Esophagus muscularis mucosa (tissue), 4 donors: ENCODE data around the gene TSTD2. TPM values are rescaled to one million over a fixed set of nuclear protein-coding genes. Genes with fewer than 3 reads are reported as not detected.

Experiments
- DNase-seq: peaks from one replicate; pipeline ENCODE4 v3.0.0-alpha.2; 2017; ENCODE audit errors: extremely low spot score
- H3K27ac ChIP-seq, 4 donors: fragments of 200-600 bp; sonication (generic); replicated peaks in 1 of 4; 1 replicate in 3 of 4; 2 replicates in 1 of 4; pipeline ENCODE4 v1.5.1; 2016 to 2019; ENCODE audit warnings: mild to moderate bottlenecking in 1 of 4
- H3K27me3 ChIP-seq, 4 donors: fragments of 200-600 bp; sonication (generic); one replicate each; pipeline versions ENCODE4 v1.5.1 to v1.6.0; 2016 to 2019
- H3K36me3 ChIP-seq, 4 donors: fragments of 200-600 bp; sonication (generic); one replicate each; pipeline ENCODE4 v1.5.1; 2016 to 2019
- H3K4me1 ChIP-seq, 4 donors: fragments of 200-600 bp; sonication (generic); one replicate each; pipeline ENCODE4 v1.5.1; 2016 to 2019
- H3K4me3 ChIP-seq, 4 donors: fragments of 200-600 bp; sonication (generic); 1 replicate in 2 of 4; 2 replicates in 2 of 4; pipeline ENCODE4 v1.5.1; 2016 to 2019; ENCODE audit warnings: mild to moderate bottlenecking in 4 of 4, moderate library complexity in 1 of 4
- H3K9me3 ChIP-seq, 4 donors: fragments of 200-600 bp; sonication (generic); 1 replicate in 3 of 4; 2 replicates in 1 of 4; pipeline ENCODE4 v1.5.1; 2016 to 2019
- EP300 ChIP-seq: sonication (generic); formaldehyde crosslinking; IDR thresholded peaks from one replicate; pipeline ENCODE4 v1.6.1; 2017; ENCODE audit warnings: antibody characterized with exemption
- POLR2A ChIP-seq: fragments of 450-650 bp; IDR thresholded peaks from one replicate; pipeline ENCODE4 v1.6.1; 2017; ENCODE audit warnings: antibody characterized with exemption, moderate library complexity, mild to moderate bottlenecking, low read depth
- POLR2AphosphoS5 ChIP-seq, 2 donors: sonication (generic); formaldehyde crosslinking; IDR thresholded peaks; one replicate each; pipeline ENCODE4 v1.6.1; 2017; ENCODE audit warnings: antibody characterized with exemption in 2 of 2
- WGBS: methylation state at CpG from one replicate; pipeline ENCODE4 v1.1.5; 2018; 5-methylcytosine and 5-hydroxymethylcytosine counted together
- intact Hi-C: fragments of 100-400 bp; cut with DNase I; formaldehyde crosslinking; loops from one replicate; pipeline ENCODE4 v1.15.1; 2023
- total RNA-seq, 4 donors: library from RNA; depleted of rRNA; stranded (reverse); fragments of >200 nt; gene quantifications; one replicate each; pipeline versions ENCODE4 v1.1.0 to v1.2.1, GENCODE V29; 2016
- TF ChIP-seq, protein P1 (sequence below), 3 experiments: fragments of 200-600 bp in 2 of 3; fragments of 450-650 bp in 1 of 3; sonication (generic) in 2 of 3; IDR thresholded peaks; one replicate each; pipeline ENCODE4 v1.5.1; 2017 to 2019; ENCODE audit warnings: antibody characterized with exemption in 3 of 3, mild to moderate bottlenecking in 2 of 3, moderate library complexity in 1 of 3

The TSTD2 gene
- total RNA-seq, 4 donors from 2014 or later, result 22.9 to 25.3 (median 23.5) TPM

DNA sequence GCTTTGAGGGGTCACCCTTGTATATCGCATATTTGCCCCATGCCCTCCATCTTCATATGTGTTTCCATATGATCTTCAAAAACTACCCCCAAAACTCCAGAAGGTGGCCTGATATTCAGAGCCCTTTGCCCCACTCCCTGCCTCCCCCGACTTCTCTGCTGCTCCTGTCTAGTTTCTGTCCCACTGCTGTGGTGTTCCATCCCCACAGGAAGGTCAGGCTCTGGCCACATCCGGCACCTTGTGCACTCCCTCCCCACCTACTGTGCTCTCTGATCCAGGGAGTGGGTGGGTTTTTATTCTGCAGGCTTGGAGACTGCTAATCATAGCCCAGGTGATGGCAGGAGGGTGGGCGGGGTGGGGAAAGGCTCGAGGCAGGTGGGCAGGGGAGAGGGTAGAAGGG, 79.3 kb downstream of the TSTD2 start:
- peak overlapping the region in 3 of 4 donors; percentile 39 to 93 (median 91) for H3K27ac ChIP-seq
- 86% methylated on average over 5 of the region's 5 CpGs for WGBS
- intact Hi-C loops, result no loop called here
- no peak overlapping the region for H3K4me3 ChIP-seq
- H3K4me1 ChIP-seq, result peaks cover 37 to 50% (median 41%) of the 10 kb centered on the region in 4 donors
- H3K27me3 ChIP-seq, result no peaks in the 10 kb centered on the region
- no peaks in the 10 kb centered on the region for H3K9me3 ChIP-seq
- no peak for TF ChIP-seq POLR2AphosphoS5 (IDR thresholded peaks at IDR 0.05)
- TF ChIP-seq EP300, result no peak
- TF ChIP-seq POLR2A, result no peak
- TF ChIP-seq, protein P1, sequence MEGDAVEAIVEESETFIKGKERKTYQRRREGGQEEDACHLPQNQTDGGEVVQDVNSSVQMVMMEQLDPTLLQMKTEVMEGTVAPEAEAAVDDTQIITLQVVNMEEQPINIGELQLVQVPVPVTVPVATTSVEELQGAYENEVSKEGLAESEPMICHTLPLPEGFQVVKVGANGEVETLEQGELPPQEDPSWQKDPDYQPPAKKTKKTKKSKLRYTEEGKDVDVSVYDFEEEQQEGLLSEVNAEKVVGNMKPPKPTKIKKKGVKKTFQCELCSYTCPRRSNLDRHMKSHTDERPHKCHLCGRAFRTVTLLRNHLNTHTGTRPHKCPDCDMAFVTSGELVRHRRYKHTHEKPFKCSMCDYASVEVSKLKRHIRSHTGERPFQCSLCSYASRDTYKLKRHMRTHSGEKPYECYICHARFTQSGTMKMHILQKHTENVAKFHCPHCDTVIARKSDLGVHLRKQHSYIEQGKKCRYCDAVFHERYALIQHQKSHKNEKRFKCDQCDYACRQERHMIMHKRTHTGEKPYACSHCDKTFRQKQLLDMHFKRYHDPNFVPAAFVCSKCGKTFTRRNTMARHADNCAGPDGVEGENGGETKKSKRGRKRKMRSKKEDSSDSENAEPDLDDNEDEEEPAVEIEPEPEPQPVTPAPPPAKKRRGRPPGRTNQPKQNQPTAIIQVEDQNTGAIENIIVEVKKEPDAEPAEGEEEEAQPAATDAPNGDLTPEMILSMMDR (IDR thresholded peaks at IDR 0.05), result no peak
- H3K36me3 ChIP-seq, result peaks cover 9 to 45% (median 25%) of the 10 kb centered on the region in 4 donors
- no peak for DNase-seq

DNA sequence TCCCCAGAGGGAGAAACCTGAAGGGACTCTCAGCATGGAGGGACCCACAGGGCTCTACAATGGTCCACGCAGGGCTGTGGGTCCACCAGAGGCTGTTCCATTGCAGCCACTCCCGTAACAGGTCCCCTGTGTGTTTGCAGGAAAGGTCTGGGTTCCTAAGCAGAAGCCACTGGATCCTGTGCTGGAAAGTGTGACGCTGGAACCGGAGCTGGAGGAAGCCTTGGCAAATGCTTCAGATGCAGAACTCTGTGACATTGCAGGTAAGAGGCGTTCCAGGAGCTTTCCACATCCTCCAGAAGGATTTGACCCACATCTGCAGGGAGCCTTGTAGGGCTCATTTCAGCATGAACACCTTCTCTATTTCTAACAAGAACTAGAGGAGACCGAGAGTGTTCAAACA, 80.0 kb downstream of the TSTD2 start:
- Histone ChIP-seq H3K9me3 (no peaks in the 10 kb centered on the region), H3K27ac (peak overlapping the region in 2 of 4 donors; percentile 91 to 93), H3K4me3 (no peak overlapping the region), H3K36me3 (peaks cover 9 to 52% (median 30%) of the 10 kb centered on the region in 4 donors), H3K27me3 (no peaks in the 10 kb centered on the region), H3K4me1 (peaks cover 30 to 43% (median 34%) of the 10 kb centered on the region in 4 donors)
- DNase-seq, result no peak
- WGBS, result 88% methylated on average over 6 of the region's 6 CpGs
- intact Hi-C loops, result no loop called here
- TF ChIP-seq, protein P1 (IDR thresholded peaks at IDR 0.05), result no peak
- TF ChIP-seq EP300 (no peak), POLR2A (no peak), POLR2AphosphoS5 (IDR thresholded peaks at IDR 0.05) (no peak)

DNA sequence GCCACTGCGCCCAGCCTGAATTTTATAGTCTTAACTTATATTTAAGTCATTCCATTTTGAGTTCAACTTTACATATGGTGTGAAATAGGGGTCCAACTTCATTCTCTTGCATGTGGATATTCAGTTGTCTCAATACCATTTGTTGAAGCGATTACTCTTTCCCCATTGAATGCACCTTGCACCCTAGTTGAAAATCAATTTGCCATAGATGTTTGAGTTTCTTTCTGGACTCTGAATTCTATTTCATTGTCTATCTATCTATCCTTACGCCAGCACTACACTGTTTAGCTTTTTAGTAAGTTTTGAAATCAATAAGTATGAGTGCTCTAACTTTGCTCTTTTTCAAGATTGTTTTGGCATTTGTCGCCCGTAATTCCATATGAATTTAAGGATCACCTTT, 81.9 kb downstream of the TSTD2 start:
- no peak overlapping the region for H3K4me3 ChIP-seq
- H3K27me3 ChIP-seq, result no peaks in the 10 kb centered on the region
- DNase-seq, result no peak
- no peak for TF ChIP-seq POLR2AphosphoS5 (IDR thresholded peaks at IDR 0.05)
- TF ChIP-seq EP300, result no peak
- TF ChIP-seq POLR2A, result no peak
- TF ChIP-seq, protein P1 (IDR thresholded peaks at IDR 0.05), result no peak
- intact Hi-C loops, result no loop called here
- no peaks in the 10 kb centered on the region for H3K9me3 ChIP-seq
- H3K4me1 ChIP-seq, result peaks cover 18 to 36% (median 25%) of the 10 kb centered on the region in 4 donors
- no peak overlapping the region for H3K27ac ChIP-seq
- 94% methylated on average over 5 of the region's 5 CpGs for WGBS
- H3K36me3 ChIP-seq, result peaks cover 9 to 70% (median 43%) of the 10 kb centered on the region in 4 donors

DNA sequence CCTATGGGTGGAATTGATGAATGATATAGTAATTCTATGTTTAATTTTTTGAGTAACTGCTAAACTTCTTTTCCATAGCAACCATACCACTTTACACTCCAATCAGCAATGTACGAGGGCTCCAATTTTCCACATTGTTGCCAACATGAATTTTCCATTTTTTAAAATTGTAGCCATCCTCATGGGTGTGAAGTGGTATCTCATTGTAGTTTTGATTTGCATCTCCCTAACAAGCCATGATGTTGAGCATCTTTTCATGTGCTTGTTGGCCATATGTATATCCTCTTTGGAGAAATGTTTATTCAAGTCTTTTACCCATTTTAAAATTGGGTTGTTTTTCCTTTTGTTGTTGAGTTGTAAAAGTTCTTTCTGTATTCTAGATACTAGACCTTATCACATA, 82.8 kb downstream of the TSTD2 start:
- peaks cover 9 to 67% (median 41%) of the 10 kb centered on the region in 4 donors for H3K36me3 ChIP-seq
- H3K27ac ChIP-seq, result peak overlapping the region in 2 of 4 donors; percentile 1 to 13
- no peaks in the 10 kb centered on the region for H3K9me3 ChIP-seq
- 74% methylated on average over 1 of the region's 1 CpG for WGBS
- DNase-seq, result no peak
- no peaks in the 10 kb centered on the region for H3K27me3 ChIP-seq
- H3K4me1 ChIP-seq, result peaks cover 16 to 36% (median 25%) of the 10 kb centered on the region in 4 donors
- no peak overlapping the region for H3K4me3 ChIP-seq
- TF ChIP-seq POLR2A, result no peak
- no peak for TF ChIP-seq EP300
- TF ChIP-seq, protein P1 (IDR thresholded peaks at IDR 0.05), result no peak
- no peak for TF ChIP-seq POLR2AphosphoS5 (IDR thresholded peaks at IDR 0.05)
- intact Hi-C loops, result no loop called here

Other genes starting within 250 kb of the TSTD2 start
- gene TDRD7, start 221.3 kb downstream of the TSTD2 start, total RNA-seq, result 10 to 100 TPM; 15.4 to 22.9 (median 16.4) TPM
- 10 to 100 TPM; 68.4 to 97.6 (median 71.6) TPM for gene TMOD1, start 131.7 kb downstream of the TSTD2 start, total RNA-seq
- gene NCBP1, start 453 bp upstream of the TSTD2 start, total RNA-seq, result 10 to 100 TPM; 12.0 to 14.8 (median 14.6) TPM
- gene XPA, start 64.0 kb upstream of the TSTD2 start, total RNA-seq, result 10 to 100 TPM; 21.2 to 27.1 (median 22.9) TPM
- gene FOXE1, start 219.9 kb upstream of the TSTD2 start, total RNA-seq, result not detected